ENCODE results near the gene MYRF. TPM values are rescaled to one million over a fixed set of nuclear protein-coding genes. Genes with fewer than 3 reads are reported as not detected.

Gene MYRF
- total RNA-seq, 1 donor = 0.36 TPM

- Histone ChIP-seq H3K9me3 (ENCODE audit: low read depth, low read length) (no peaks in the 10 kb centered on the region), H3K79me2 (ENCODE audit: insufficient read depth, low read length) (no peaks in the 10 kb centered on the region), H3K36me3 (ENCODE audit: insufficient read depth, low read length) (no peaks in the 10 kb centered on the region), H3K4me1 (ENCODE audit: insufficient read depth, low read length) (peaks cover 8% of the 10 kb centered on the region), H3K27ac (ENCODE audit: low read depth, low read length) (no peak overlapping the region), H3K4me3 (ENCODE audit: insufficient read depth, low read length) (no peak overlapping the region), H2AFZ (ENCODE audit: low read length) (no peak overlapping the region), H3K27me3 (ENCODE audit: insufficient read depth, low read length) (peaks cover 4% of the 10 kb centered on the region), H3K4me2 (ENCODE audit: insufficient read depth, low read length) (no peak overlapping the region), H4K20me1 (ENCODE audit: insufficient read depth, low read length) (no peaks in the 10 kb centered on the region)
- peak; percentile 99 for DNase-seq (ENCODE audit: insufficient read length, low spot score, missing footprints)
- TF ChIP-seq CTCF (IDR thresholded peaks at IDR 0.05; ENCODE audit: extremely low read depth, low read depth, low read length) = peak; percentile 90
Observed at GRCh38 chr11:61747192-61747966, 5.1 kb upstream of the MYRF start.

GRCh38 chr11:61747967-61748285 lies 4.5 kb upstream of the MYRF start:
- H3K4me1 ChIP-seq (ENCODE audit: insufficient read depth, low read length) = peaks cover 12% of the 10 kb centered on the region
- H3K79me2 ChIP-seq (ENCODE audit: insufficient read depth, low read length) = no peaks in the 10 kb centered on the region
- H3K9me3 ChIP-seq (ENCODE audit: low read depth, low read length) = no peaks in the 10 kb centered on the region
- DNase-seq (ENCODE audit: insufficient read length, low spot score, missing footprints) = no peak
- H3K27me3 ChIP-seq (ENCODE audit: insufficient read depth, low read length) = peaks cover 7% of the 10 kb centered on the region
- H2AFZ ChIP-seq (ENCODE audit: low read length) = no peak overlapping the region
- H3K4me3 ChIP-seq (ENCODE audit: insufficient read depth, low read length) = no peak overlapping the region
- TF ChIP-seq CTCF (IDR thresholded peaks at IDR 0.05; ENCODE audit: extremely low read depth, low read depth, low read length) = no peak
- H3K27ac ChIP-seq (ENCODE audit: low read depth, low read length) = no peak overlapping the region
- H4K20me1 ChIP-seq (ENCODE audit: insufficient read depth, low read length) = no peaks in the 10 kb centered on the region
- H3K4me2 ChIP-seq (ENCODE audit: insufficient read depth, low read length) = no peak overlapping the region
- H3K36me3 ChIP-seq (ENCODE audit: insufficient read depth, low read length) = no peaks in the 10 kb centered on the region

GRCh38 chr11:61749591-61750217 lies 2.7 kb upstream of the MYRF start:
- no peaks in the 10 kb centered on the region for H4K20me1 ChIP-seq (ENCODE audit: insufficient read depth, low read length)
- no peaks in the 10 kb centered on the region for H3K36me3 ChIP-seq (ENCODE audit: insufficient read depth, low read length)
- no peak overlapping the region for H3K4me2 ChIP-seq (ENCODE audit: insufficient read depth, low read length)
- H3K4me3 ChIP-seq (ENCODE audit: insufficient read depth, low read length) = no peak overlapping the region
- H3K4me1 ChIP-seq (ENCODE audit: insufficient read depth, low read length) = peaks cover 12% of the 10 kb centered on the region
- no peak for DNase-seq (ENCODE audit: insufficient read length, low spot score, missing footprints)
- H2AFZ ChIP-seq (ENCODE audit: low read length) = no peak overlapping the region
- H3K27ac ChIP-seq (ENCODE audit: low read depth, low read length) = no peak overlapping the region
- peaks cover 10% of the 10 kb centered on the region for H3K27me3 ChIP-seq (ENCODE audit: insufficient read depth, low read length)
- H3K9me3 ChIP-seq (ENCODE audit: low read depth, low read length) = no peaks in the 10 kb centered on the region
- no peak for TF ChIP-seq CTCF (IDR thresholded peaks at IDR 0.05; ENCODE audit: extremely low read depth, low read depth, low read length)
- H3K79me2 ChIP-seq (ENCODE audit: insufficient read depth, low read length) = no peaks in the 10 kb centered on the region

GRCh38 chr11:61750631-61751273 lies 1.7 kb upstream of the MYRF start:
- Histone ChIP-seq H3K4me1 (ENCODE audit: insufficient read depth, low read length) (peaks cover 12% of the 10 kb centered on the region), H3K4me3 (ENCODE audit: insufficient read depth, low read length) (no peak overlapping the region), H4K20me1 (ENCODE audit: insufficient read depth, low read length) (no peaks in the 10 kb centered on the region), H3K27me3 (ENCODE audit: insufficient read depth, low read length) (peaks cover 10% of the 10 kb centered on the region), H3K79me2 (ENCODE audit: insufficient read depth, low read length) (no peaks in the 10 kb centered on the region), H3K4me2 (ENCODE audit: insufficient read depth, low read length) (no peak overlapping the region), H3K36me3 (ENCODE audit: insufficient read depth, low read length) (no peaks in the 10 kb centered on the region), H2AFZ (ENCODE audit: low read length) (no peak overlapping the region), H3K9me3 (ENCODE audit: low read depth, low read length) (no peaks in the 10 kb centered on the region), H3K27ac (ENCODE audit: low read depth, low read length) (no peak overlapping the region)
- no peak for DNase-seq (ENCODE audit: insufficient read length, low spot score, missing footprints)
- no peak for TF ChIP-seq CTCF (IDR thresholded peaks at IDR 0.05; ENCODE audit: extremely low read depth, low read depth, low read length)

Data from osteoblast (primary cell).